Astrocyte (in vitro differentiated cells and primary cell): ENCODE results near the gene CSNK1G2. TPM values are rescaled to one million over a fixed set of nuclear protein-coding genes. Genes with fewer than 3 reads are reported as not detected.

Experiments used
- DNase-seq: peaks from one replicate; pipeline ENCODE4 v3.0.0-alpha.2; 2010; ENCODE audit warnings: low read depth
- FAIRE-seq: peaks from 2 replicates; lab custom pipeline; 2011; peaks lifted over from hg19 to GRCh38; lab: Jason Lieb, UNC
- H2AFZ ChIP-seq: 2 replicates; pipeline ENCODE4 v1.6.0; 2012; ENCODE audit warnings: low read depth, low read length, inconsistent platforms
- H3K27ac ChIP-seq: 2 replicates; pipeline ENCODE4 v1.5.1; 2011; ENCODE audit warnings: low read depth, low read length, inconsistent platforms
- H3K27me3 ChIP-seq: 2 replicates; pipeline ENCODE4 v1.6.0; 2011; ENCODE audit warnings: low read length, inconsistent platforms; ENCODE audit not compliant: insufficient read depth
- H3K36me3 ChIP-seq: 2 replicates; pipeline ENCODE4 v1.5.1; 2011; ENCODE audit warnings: low read length, inconsistent platforms; ENCODE audit not compliant: insufficient read depth
- H3K4me1 ChIP-seq: 2 replicates; pipeline ENCODE4 v1.5.1; 2011; ENCODE audit warnings: low read length, inconsistent platforms; ENCODE audit not compliant: insufficient read depth
- H3K4me2 ChIP-seq: 2 replicates; pipeline ENCODE4 v1.6.0; 2012; ENCODE audit warnings: low read length, inconsistent platforms
- H3K4me3 ChIP-seq: 2 replicates; pipeline ENCODE4 v1.5.1; 2011; ENCODE audit warnings: low read depth, mild to moderate bottlenecking, low read length, inconsistent platforms; ENCODE audit not compliant: insufficient read depth
- H3K79me2 ChIP-seq: 2 replicates; pipeline ENCODE4 v1.6.0; 2012; ENCODE audit warnings: mild to moderate bottlenecking, low read length, inconsistent platforms; ENCODE audit not compliant: insufficient read depth
- H3K9ac ChIP-seq: 2 replicates; pipeline ENCODE4 v1.6.0; 2012; ENCODE audit warnings: mild to moderate bottlenecking, low read length, inconsistent platforms
- H3K9me3 ChIP-seq: 2 replicates; pipeline ENCODE4 v1.5.1; 2012; ENCODE audit warnings: low read depth, mild to moderate bottlenecking, low read length, inconsistent platforms; ENCODE audit not compliant: insufficient read depth
- H4K20me1 ChIP-seq: 2 replicates; pipeline ENCODE4 v1.6.0; 2012; ENCODE audit warnings: low read length, inconsistent platforms; ENCODE audit not compliant: insufficient read depth
- H3K27ac Mint-ChIP-seq: one replicate; pipeline ENCODE4 v1.8.0; 2021; ENCODE audit warnings: mild to moderate bottlenecking, mixed read lengths; ENCODE audit not compliant: unreplicated experiment
- H3K27me3 Mint-ChIP-seq: one replicate; pipeline ENCODE4 v1.8.0; 2021; ENCODE audit warnings: low read depth, mixed read lengths; ENCODE audit not compliant: unreplicated experiment
- H3K36me3 Mint-ChIP-seq: one replicate; pipeline ENCODE4 v1.8.0; 2021; ENCODE audit warnings: low read depth, mixed read lengths; ENCODE audit not compliant: unreplicated experiment
- H3K4me1 Mint-ChIP-seq: one replicate; pipeline ENCODE4 v1.8.0; 2021; ENCODE audit warnings: low read depth, mixed read lengths; ENCODE audit not compliant: unreplicated experiment
- H3K4me3 Mint-ChIP-seq: one replicate; pipeline ENCODE4 v1.8.0; 2021; ENCODE audit warnings: mild to moderate bottlenecking, moderate library complexity, mixed read lengths; ENCODE audit not compliant: unreplicated experiment
- H3K9me3 Mint-ChIP-seq: one replicate; pipeline ENCODE4 v1.8.0; 2021; ENCODE audit warnings: mild to moderate bottlenecking, mixed read lengths; ENCODE audit not compliant: unreplicated experiment
- EZH2 ChIP-seq: IDR thresholded peaks from 2 replicates; pipeline ENCODE4 v1.6.1; 2012; ENCODE audit warnings: mild to moderate bottlenecking, low read length, inconsistent platforms; ENCODE audit not compliant: insufficient read depth
- total RNA-seq: library from RNA; stranded (reverse); gene quantifications from 2 replicates; pipeline ENCODE4 v1.2.1, GENCODE V29; 2021
- TF ChIP-seq, protein P1 (sequence below): IDR thresholded peaks from 2 replicates; pipeline ENCODE4 v1.5.1; 2011; ENCODE audit warnings: low read depth, mild to moderate bottlenecking, inconsistent platforms, low read length, moderate library complexity; ENCODE audit not compliant: insufficient read depth

CSNK1G2 gene
- total RNA-seq, 1 donor from 2014 or later: 64.1 TPM

GRCh38 chr19:1918975-1919374 is 22.0 kb upstream of the CSNK1G2 start:
- H4K20me1 ChIP-seq: peaks cover 19% of the 10 kb centered on the region
- H3K27me3 ChIP-seq: no peaks in the 10 kb centered on the region
- FAIRE-seq (no peak), DNase-seq (no peak)
- no peak overlapping the region for H3K4me3 ChIP-seq
- peaks cover 6% of the 10 kb centered on the region for H3K79me2 ChIP-seq
- no peaks in the 10 kb centered on the region for H3K9me3 ChIP-seq
- no peak for TF ChIP-seq EZH2
- TF ChIP-seq, protein P1, sequence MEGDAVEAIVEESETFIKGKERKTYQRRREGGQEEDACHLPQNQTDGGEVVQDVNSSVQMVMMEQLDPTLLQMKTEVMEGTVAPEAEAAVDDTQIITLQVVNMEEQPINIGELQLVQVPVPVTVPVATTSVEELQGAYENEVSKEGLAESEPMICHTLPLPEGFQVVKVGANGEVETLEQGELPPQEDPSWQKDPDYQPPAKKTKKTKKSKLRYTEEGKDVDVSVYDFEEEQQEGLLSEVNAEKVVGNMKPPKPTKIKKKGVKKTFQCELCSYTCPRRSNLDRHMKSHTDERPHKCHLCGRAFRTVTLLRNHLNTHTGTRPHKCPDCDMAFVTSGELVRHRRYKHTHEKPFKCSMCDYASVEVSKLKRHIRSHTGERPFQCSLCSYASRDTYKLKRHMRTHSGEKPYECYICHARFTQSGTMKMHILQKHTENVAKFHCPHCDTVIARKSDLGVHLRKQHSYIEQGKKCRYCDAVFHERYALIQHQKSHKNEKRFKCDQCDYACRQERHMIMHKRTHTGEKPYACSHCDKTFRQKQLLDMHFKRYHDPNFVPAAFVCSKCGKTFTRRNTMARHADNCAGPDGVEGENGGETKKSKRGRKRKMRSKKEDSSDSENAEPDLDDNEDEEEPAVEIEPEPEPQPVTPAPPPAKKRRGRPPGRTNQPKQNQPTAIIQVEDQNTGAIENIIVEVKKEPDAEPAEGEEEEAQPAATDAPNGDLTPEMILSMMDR: no peak
- peaks cover 2% of the 10 kb centered on the region for H3K36me3 Mint-ChIP-seq
- H3K9ac ChIP-seq: no peak overlapping the region
- H3K36me3 ChIP-seq: peaks cover 3% of the 10 kb centered on the region
- no peak overlapping the region for H3K27ac ChIP-seq
- H3K27me3 Mint-ChIP-seq: no peaks in the 10 kb centered on the region
- no peak overlapping the region for H3K4me2 ChIP-seq
- H3K27ac Mint-ChIP-seq: no peak overlapping the region
- H3K4me3 Mint-ChIP-seq: no peak overlapping the region
- no peaks in the 10 kb centered on the region for H3K4me1 Mint-ChIP-seq
- H3K4me1 ChIP-seq: no peaks in the 10 kb centered on the region
- no peaks in the 10 kb centered on the region for H3K9me3 Mint-ChIP-seq
- H2AFZ ChIP-seq: no peak overlapping the region

DNA sequence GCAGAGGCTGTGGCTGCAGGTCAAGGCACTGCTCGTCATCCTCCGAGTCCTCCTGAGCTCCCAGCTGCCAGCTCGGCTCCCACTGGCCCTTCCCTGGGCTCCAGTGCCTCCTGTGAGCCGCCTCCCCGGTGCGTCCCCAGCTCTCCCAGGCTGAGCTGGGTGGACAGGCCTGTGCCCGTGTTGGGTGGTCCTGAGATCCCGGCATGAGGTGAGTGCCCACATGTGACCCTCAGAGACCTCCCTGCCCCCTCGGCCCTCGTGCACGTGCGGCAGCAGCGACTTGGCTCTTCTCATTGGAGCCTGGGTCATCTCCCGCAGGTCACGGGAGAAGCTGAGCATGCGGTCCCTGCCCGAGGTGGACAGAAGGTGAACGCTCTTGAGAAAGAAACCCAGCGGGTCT is 20.3 kb upstream of the CSNK1G2 start:
- DNase-seq (no peak), FAIRE-seq (no peak)
- no peak overlapping the region for H3K4me3 ChIP-seq
- peaks cover 4% of the 10 kb centered on the region for H4K20me1 ChIP-seq
- no peaks in the 10 kb centered on the region for H3K9me3 Mint-ChIP-seq
- H3K27me3 Mint-ChIP-seq: no peaks in the 10 kb centered on the region
- H3K4me1 ChIP-seq: no peaks in the 10 kb centered on the region
- no peak overlapping the region for H3K9ac ChIP-seq
- no peak overlapping the region for H3K4me3 Mint-ChIP-seq
- no peak overlapping the region for H3K27ac Mint-ChIP-seq
- no peak for TF ChIP-seq EZH2
- TF ChIP-seq, protein P1: no peak
- no peaks in the 10 kb centered on the region for H3K4me1 Mint-ChIP-seq
- H2AFZ ChIP-seq: no peak overlapping the region
- peaks cover 2% of the 10 kb centered on the region for H3K36me3 Mint-ChIP-seq
- no peak overlapping the region for H3K4me2 ChIP-seq
- peaks cover 3% of the 10 kb centered on the region for H3K36me3 ChIP-seq
- H3K9me3 ChIP-seq: no peaks in the 10 kb centered on the region
- H3K79me2 ChIP-seq: no peaks in the 10 kb centered on the region
- no peaks in the 10 kb centered on the region for H3K27me3 ChIP-seq
- no peak overlapping the region for H3K27ac ChIP-seq

DNA sequence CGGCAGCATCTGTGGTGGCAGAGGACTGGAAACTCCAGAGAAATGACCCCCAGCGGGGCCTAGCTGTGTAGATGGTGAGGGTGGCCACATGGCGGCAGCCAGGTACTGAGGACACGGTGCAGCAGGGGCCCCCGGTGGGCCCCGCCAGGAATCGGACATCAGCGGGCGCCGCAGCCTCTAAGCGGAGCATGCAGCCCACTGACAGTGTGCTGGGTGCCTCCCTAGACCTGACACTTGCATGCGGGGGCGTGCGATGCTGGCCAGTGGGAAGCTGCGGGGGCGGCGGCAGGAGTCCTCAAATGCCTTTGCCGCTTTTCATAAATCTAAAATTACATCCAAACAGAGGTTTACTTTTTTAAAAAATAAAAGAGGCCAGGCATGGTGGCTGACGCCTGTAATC is 19.6 kb upstream of the CSNK1G2 start:
- Mint-ChIP-seq H3K4me3 (no peak overlapping the region), H3K9me3 (no peaks in the 10 kb centered on the region), H3K27ac (no peak overlapping the region), H3K36me3 (peaks cover 2% of the 10 kb centered on the region), H3K27me3 (no peaks in the 10 kb centered on the region), H3K4me1 (no peaks in the 10 kb centered on the region)
- no peak overlapping the region for H3K9ac ChIP-seq
- FAIRE-seq: no peak
- H3K36me3 ChIP-seq: peaks cover 3% of the 10 kb centered on the region
- H3K9me3 ChIP-seq: no peaks in the 10 kb centered on the region
- no peaks in the 10 kb centered on the region for H3K79me2 ChIP-seq
- DNase-seq: no peak
- no peak overlapping the region for H3K4me2 ChIP-seq
- H3K27me3 ChIP-seq: no peaks in the 10 kb centered on the region
- H3K4me3 ChIP-seq: no peak overlapping the region
- peaks cover 4% of the 10 kb centered on the region for H4K20me1 ChIP-seq
- H2AFZ ChIP-seq: no peak overlapping the region
- TF ChIP-seq, protein P1: no peak
- no peak for TF ChIP-seq EZH2
- H3K27ac ChIP-seq: no peak overlapping the region
- H3K4me1 ChIP-seq: no peaks in the 10 kb centered on the region
